HG03354 (cell line): ENCODE results near the gene FNBP1L.
"Not testable (repeated sequence)": the region's sequence is repeated elsewhere in the genome, so short reads cannot be mapped to it uniquely, and the experiment has no call there.

Source experiments
- ATAC-seq: cut with Tn5 transposase; IDR thresholded peaks from one replicate; pipeline ENCODE4 v1.9.1; 2021; ENCODE audit warnings: mild to moderate bottlenecking; ENCODE audit not compliant: unreplicated experiment, poor library complexity, severe bottlenecking

The FNBP1L gene

GRCh38 chr1:93479133-93479745 is 31.3 kb downstream of the FNBP1L start:
- ATAC-seq = not testable (repeated sequence)

- not testable (repeated sequence) for ATAC-seq
These were observed 34.0 kb downstream of the FNBP1L start for GRCh38 chr1:93481899-93482298.

GRCh38 chr1:93483200-93483599 is 35.3 kb downstream of the FNBP1L start:
- no peak for ATAC-seq

DNA sequence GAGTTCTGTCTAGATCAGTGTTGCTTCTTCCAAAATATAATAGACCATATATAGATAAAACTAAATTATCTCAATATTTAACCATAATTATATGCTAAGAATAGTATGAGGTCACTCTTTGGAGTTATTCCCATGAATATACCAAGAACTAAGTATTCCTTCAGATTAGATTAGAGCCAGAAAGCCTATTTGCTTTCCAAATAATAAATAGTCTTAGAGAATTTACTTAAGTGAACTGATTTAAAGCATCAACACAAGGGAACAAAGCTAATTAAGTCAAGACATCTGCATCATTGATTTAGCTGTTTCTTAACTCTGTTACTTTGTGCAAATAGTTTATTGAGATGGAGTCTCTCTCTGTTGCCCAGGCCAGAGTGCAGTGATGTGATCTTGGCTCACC is 35.7 kb downstream of the FNBP1L start:
- ATAC-seq = no peak

DNA sequence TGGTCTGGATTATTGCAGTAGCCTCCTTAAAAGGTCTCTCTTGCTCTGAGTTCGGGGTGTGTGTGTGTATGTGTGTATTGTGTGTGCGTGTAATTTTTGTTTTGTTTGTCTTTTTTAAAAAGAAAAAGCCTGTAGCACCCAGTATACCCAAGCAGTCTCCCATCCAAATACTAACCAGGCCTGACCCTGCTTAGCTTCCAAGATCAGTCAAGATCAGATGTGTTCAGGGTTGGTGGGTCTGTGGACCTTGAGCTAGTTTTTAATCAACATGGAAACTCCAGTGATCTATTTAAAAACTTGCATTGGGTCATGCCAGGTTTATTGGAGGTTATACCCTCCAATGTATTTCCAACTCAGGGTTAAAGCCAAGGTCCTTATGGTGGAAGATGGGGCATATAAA is 40.3 kb downstream of the FNBP1L start:
- no peak for ATAC-seq

DNA sequence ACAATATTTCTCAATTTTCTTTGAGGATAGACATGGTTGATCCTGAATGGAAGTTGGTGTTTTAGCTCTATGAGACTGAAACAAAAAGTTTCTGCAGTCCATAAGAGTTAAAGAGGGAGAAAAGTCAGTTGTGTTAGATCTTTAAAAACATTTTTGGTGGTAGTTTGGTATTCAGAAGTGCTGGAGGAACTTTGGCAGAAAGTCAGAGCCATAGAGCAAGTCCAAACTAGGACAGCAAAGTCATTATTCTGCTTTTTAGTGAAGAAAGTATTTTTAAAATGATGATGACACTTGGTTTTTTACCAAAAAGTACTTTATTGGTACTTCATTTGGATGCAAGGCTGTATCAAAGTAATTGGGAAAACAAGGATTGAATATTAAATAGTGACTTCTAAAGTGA is 41.8 kb downstream of the FNBP1L start:
- ATAC-seq = no peak

DNA sequence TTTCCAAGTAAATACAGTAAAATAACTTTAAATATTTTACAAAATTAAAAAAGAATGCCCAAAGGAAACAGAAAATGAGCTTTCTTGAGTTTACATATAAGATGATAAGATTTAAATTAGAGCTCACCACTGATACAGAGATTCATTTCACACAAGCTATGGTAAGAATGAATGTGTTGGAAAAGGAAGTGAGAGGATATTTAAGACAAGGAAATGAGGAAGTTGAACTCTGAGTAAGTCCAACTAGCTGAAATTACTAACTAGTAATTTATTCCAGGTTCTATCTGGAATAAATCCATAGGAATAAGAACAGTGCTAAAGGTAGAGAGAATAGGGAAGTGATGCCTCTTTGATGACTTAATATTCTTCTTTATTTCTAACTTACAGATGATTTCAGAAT is 42.4 kb downstream of the FNBP1L start:
- ATAC-seq = no peak

DNA sequence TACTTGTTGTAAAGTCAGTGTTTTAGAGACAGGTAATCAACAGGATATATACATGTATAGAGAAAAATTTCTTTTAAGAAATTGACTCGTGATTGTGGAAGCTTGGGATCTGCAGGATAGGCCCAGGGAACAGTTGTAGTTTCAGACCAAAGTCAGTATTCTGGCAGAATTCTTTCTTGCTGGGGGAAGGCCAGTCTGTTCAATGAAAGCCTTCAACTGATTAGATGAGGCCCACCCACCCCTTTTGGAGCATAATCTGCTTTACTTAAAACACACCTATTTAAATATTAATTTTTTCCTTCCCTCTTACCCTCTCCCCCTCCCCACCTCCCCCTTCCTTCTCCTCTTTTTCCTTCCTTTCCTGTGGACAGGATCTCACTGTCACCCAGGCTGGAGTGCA is 48.0 kb downstream of the FNBP1L start:
- no peak for ATAC-seq

GRCh38 chr1:93496520-93496919 is 48.6 kb downstream of the FNBP1L start:
- no peak for ATAC-seq

DNA sequence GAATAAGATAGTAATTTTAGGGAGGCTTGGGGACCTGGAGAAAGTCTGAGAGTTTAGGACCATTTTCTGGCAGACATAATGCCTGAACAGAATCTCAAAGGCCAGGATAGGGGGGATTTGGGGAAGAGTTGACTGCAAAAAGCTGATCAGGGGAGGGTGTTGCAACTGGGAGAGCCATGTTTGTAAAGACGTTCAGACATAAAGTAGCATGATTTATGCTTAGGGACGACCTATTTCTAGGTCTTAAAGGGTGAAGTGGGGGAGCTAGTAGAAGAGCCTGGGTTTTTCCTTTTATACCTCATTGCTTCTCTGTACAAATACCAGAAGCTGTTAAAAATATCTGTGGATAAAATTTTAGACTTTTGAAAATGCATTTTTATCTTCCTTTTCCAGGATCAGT is 51.2 kb downstream of the FNBP1L start:
- ATAC-seq = no peak

GRCh38 chr1:93499533-93499932 is 51.6 kb downstream of the FNBP1L start:
- ATAC-seq = no peak

GRCh38 chr1:93500275-93500674 is 52.4 kb downstream of the FNBP1L start:
- ATAC-seq = no peak

DNA sequence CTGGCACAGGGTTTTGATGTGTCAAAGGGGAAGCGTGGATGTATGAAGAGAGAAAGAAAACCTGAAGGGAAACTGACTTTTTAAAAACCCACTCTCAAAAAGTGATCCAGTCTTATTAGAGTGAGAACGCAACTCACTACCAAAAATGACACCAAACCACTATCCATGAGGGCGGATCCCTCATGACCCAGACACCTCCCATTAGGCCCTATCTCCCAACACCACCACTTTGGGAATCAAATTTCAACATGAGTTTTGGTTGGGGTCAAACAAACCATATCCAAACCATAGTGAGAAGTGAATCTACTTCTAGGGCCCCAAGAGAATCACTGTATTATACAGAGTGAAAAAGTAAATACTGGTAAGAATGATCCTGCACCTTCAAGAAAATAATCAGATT is 53.5 kb downstream of the FNBP1L start:
- no peak for ATAC-seq

GRCh38 chr1:93501829-93502369 is 54.0 kb downstream of the FNBP1L start:
- ATAC-seq = no peak

DNA sequence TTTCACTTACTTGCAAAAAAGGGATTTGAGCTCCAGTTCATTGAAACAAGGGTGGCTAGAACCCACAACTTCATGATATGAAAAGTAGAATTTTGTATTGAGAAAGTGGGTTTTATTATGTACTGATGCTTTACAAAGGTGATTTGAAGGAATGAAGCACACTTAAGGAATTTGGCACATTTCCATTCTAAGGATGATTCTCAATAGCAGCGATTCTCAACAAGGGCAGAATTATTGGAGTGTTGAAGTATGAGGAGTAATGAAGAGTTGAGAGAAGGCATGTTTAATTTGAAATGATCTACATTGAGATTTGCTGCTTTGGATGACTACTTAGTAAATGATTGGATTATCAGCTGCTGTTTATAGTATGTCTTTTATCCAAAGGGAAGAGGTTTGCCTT is 54.7 kb downstream of the FNBP1L start:
- no peak for ATAC-seq

GRCh38 chr1:93503163-93503562 is 55.2 kb downstream of the FNBP1L start:
- ATAC-seq = no peak

- no peak for ATAC-seq
These were observed 55.9 kb downstream of the FNBP1L start for GRCh38 chr1:93503816-93504215.

DNA sequence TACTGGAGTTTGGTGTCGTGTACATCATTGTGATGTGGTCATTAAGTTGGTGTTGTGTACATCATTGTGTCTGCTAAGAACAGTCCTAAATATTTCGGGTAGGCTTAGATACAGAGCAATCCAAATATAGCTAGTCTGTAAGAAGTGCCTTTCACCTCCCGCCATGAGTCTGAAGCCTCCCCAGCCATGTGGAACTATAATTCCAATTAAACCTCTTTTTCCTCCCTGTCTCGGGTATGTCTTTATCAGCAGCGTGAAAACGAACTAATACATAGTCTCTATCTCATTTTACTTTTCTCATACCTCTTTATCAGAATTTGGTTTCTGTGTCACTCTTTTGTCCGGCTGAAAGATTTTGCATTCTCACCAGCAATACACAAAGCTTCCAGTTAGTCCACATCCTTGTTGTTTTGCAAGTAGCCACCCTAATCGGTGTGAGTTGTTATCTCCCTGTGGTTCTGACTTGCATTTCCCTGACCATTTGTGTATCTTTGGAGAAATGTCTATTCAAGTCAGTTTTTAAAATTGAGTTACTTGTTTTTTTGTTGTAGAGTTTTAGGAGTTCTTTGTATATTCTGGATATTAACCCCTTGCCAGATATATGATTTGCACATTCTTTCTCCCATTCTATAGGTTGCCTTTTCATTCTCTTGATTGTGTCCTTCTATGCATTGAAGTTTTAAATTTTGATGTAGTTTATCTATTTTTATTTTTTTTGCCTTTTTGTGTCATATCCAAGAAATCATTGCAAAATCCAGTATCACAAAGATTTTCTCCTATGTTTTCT is 56.5 kb downstream of the FNBP1L start:
- no peak for ATAC-seq

- no peak for ATAC-seq
These were observed 58.2 kb downstream of the FNBP1L start for GRCh38 chr1:93506126-93506525.

DNA sequence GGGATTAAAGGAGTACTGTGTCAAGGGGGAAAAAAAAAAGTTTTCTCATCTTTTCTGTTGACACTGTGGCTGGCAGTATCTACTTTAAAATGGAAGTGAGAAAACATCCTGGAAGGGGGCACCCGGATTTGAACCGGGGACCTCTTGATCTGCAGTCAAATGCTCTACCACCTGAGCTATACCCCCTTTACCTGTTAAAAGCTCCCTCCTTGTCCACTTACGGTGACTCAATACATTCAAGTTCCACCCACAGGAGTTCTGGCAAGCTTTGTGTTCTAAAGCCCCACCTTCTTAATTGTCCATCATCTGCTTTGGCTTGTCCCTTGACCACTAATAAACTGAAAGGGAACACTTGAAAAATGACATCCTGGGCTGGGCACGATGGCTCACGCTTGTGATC is 68.2 kb downstream of the FNBP1L start:
- ATAC-seq = no peak

DNA sequence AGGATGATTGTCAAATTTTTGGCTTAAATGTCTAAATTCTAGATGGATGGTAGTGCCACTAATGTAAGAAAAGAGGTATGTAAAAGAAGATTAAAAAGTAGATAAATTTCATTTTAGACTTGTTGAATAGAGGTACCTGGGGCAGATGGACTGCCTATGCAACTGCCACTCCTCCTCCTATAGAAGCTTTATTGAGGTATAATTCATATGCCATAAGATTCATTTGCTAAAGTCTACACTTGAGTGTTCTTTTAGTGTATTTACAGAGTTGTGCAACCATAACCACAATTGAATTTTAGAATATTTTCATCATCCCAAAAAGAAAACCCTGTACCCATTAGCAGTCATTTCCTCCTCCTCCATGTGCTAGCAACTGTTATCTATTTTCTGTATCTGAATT is 70.6 kb downstream of the FNBP1L start:
- no peak for ATAC-seq
